HG02571 (cell line): ENCODE measurements around the gene PAPOLB.

Source experiments
- ATAC-seq: cut with Tn5 transposase; IDR thresholded peaks from one replicate; pipeline ENCODE4 v1.9.1; 2021; ENCODE audit warnings: mild to moderate bottlenecking, moderate library complexity; ENCODE audit not compliant: unreplicated experiment

The PAPOLB gene

GRCh38 chr7:4842319-4843064 is 19.3 kb downstream of the PAPOLB start:
- ATAC-seq = no peak

GRCh38 chr7:4841836-4842235 is 20.0 kb downstream of the PAPOLB start:
- ATAC-seq = no peak

GRCh38 chr7:4841007-4841784 is 20.6 kb downstream of the PAPOLB start:
- ATAC-seq = no peak

DNA sequence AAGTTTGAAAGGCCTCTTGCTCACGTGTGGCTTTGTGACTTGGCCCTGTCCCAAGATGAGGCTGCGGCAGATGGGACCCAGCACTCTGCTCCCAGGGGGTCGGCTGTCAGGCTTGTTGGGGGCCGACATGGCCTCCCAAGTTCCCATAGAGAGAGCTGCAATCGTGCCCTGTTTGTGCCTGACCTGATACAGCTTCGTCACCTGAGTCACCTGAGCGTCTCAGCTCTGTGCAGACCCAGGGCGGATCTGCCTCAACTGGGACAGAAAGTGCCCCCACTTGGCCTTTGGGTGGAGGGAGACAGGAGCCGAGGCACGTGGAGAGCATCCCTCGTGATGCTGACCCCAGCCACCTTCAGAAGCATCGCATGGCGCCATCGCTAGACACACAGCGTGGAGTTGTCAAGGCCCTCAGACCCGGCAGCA is 21.7 kb downstream of the PAPOLB start:
- ATAC-seq = no peak

GRCh38 chr7:4838626-4839334 is 23.1 kb downstream of the PAPOLB start:
- no peak for ATAC-seq

GRCh38 chr7:4837803-4838625 is 23.8 kb downstream of the PAPOLB start:
- ATAC-seq = no peak

GRCh38 chr7:4837041-4837802 is 24.6 kb downstream of the PAPOLB start:
- ATAC-seq = no peak

DNA sequence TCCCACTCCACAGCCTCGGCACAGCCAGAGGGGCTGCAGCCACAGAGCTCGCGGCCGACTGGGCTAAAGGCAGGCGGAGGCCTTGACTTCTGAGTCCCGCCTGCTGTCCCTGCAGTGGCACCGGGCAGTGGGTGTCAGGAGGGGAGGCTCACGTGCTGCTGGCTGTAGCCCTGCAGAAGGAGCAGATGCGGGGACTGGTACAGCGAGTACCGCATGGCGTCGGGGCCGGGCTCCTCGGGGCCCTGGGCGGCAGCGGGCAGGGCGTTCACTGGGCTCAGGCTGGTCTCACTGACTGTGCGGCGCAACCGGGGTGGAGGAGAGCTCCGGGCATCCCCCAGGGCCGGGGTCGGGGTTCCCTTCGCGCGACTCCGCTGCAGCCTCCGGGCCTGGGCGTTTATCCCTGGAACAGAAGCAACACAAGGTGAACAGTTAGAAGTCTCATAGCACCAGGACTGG is 25.6 kb downstream of the PAPOLB start:
- ATAC-seq = no peak

DNA sequence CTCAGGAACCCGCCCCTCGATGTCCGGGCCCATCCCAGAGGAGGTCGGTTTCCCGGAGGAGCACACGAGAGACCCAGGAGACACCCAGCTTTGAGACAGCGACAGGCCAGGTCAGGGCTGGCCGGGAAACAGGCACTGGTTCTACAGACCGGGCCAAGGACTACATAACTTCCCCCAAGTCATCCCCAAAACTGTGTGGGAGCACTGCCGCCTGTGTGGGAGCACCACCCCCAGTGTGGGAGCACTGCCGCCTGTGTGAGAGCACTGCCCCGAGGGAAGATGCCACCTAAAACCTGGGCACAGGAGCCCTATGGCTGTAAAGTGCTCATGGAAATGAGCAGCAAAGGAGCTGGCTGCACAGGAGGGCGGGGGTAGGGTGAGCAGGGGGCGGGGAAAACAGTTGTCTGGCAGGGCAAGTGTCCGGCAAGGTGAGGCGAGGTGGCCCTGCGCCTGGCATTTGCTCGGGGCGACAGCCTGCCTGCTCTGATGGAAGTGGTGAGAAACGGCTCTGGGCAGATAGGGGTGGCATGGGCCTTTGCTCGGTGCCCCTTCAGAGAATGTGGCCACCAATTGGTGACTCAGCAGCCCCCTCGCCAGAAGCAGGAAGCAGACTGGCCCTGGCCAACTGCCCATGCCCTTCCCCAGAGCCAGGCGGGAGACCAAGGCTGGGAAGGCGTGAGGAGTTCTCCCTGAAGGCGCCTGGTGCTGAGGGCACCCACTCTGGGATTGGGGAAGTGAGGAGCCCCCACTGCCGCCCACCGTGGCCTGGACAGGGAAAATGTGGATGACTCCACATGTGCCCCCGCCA is 26.2 kb downstream of the PAPOLB start:
- no peak for ATAC-seq

DNA sequence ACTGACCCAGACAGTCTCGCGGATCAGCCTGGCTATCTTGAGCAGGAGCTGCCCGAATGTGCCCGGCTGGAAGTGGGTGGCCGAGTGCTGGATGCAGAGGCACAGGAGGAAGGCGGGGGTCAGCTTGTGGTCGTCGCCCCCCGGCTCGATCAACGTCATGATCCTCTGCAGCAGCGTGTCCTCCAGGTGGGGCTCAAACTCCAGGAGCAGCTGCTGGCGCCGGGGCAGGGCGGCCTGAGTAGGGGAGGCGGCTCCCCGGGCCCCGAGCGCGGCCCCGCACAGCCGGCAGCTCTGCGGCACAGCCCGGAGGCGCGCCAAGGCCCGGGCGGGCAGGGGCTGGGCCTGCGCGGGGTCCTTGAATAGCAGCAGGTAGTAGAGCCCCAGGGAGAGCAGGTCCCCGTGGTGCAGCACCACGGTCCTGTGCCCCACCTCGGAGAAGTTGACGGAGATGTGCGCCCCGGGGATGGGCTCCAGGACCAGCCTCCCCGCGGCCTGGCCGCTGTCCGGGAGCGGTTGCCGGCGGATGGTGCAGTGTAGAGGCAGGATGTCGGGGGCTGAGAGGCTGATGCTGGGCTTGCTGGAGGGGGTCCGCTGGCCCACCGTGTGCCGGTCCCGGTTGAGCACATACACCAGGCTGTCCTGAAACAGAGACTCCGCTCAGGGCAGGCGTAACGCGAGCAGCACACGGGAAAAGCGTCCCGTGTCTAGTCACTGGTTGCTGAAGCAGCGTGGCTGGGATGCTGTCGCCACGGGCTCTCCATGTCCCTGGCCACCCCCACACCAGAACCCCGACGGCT is 27.0 kb downstream of the PAPOLB start:
- no peak for ATAC-seq

GRCh38 chr7:4833691-4834600 is 27.9 kb downstream of the PAPOLB start:
- ATAC-seq = no peak

DNA sequence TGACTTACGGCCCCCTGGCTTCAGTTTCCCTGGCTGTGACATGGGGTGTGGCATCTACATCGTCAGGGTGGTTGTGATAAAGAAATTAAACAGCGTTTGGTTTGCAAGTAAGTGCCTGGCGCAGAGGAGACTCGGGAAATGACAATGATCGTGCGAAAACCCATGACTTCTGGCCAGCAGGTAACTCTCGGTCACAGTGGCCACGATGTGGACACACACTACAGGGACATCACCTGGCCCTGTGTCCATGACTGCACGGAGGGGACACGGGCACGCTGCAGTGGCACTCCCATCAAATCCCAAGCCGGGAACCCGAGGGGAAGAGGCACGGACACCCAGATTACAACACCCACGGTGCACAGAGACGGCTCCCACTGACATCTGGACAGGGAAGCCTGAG is 28.7 kb downstream of the PAPOLB start:
- no peak for ATAC-seq

- no peak for ATAC-seq
Measured at GRCh38 chr7:4832711-4833110, 29.1 kb downstream of the PAPOLB start.

DNA sequence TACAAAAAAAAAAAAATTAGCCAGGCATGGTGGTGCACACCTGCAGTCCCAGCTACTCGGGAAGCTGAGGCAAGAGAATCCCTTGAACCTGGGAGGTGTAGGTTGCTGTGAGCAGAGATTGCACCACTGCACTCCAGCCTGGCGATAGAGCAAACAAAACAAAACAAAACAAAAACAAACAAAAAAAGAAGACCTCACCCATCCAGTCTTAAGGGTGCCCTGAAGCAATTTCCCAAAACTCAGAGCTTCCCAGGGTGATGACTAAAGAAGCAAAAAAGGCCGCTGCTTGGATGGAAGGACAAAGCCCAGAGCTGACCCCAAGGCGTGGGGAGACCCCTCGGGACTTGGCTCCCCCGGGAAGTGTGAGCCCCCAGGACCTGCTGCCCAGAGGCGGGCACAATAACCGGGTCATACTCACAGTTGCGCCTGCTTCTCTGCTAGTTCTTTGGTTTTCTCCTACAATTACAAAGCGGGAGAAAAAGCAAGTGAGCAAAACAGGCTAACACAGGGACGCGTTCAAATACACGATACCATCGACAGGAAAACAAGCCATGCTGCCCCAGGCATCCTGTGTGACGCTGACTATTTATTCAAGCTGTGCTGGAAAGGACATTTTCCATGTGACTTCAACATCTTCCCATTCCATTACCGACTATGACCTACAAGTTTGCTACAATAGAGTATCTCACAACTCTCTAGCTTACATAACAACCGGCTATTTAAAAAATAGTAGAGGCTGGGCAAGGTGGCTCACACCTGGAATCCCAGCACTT is 29.9 kb downstream of the PAPOLB start:
- ATAC-seq = no peak

DNA sequence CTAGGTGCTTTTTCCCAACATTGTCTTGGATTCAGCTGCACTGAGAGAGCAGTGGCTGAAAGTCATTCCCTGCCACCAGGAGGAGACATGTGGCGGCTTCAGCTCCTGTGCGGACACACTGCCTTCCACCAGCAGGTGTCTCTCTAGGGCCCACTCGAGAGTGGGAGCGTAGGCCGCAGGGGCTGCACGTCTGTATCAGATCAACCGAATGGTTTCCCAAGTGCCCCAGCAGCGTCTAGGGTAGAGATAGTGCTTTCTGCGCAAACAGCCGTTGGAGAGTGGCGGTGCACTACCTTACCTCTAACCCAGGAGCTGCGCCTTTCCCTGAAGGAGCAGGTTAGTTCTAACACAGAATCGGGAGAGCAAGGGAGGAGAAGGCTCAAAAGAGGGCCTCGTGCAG is 31.7 kb downstream of the PAPOLB start:
- no peak for ATAC-seq

DNA sequence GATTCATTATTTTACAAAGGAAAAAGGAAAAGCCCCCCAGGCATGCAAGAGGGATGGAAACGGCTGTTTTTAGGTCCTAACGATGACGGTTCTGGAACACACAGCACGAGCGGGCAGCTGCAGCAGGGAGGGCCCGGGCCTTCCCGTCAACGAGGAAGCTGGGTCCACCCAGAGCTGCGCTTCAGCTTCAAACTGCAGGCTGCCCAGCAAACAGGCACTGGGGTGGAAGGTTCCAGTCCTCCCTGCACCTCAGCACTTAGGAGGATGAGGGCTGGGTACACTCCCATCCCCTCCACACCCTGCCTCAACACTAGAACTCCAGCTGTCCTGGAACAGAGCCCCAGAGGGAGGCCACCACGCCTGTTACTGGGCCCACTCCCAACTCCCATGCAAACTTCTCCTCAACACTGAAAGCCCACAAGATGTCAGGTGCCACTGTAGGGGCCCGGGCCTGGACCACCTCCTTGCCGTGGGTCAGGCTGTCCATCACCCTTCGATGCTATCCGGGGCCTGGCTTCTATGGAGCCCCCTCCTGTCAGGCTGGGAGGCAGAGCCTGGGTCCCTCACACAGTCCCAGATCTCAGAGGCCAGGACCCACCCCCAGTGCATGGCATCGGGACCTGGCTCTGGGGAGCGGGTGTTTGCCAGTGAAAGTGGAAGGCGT is 33.0 kb downstream of the PAPOLB start:
- ATAC-seq = no peak
